ENCODE data around the gene TMEM30A. TPM values are rescaled to one million over a fixed set of nuclear protein-coding genes. Genes with fewer than 3 reads are reported as not detected.

The TMEM30A gene
- total RNA-seq, 2 experiments from 2014 or later: 51.5 to 61.6 TPM

DNA sequence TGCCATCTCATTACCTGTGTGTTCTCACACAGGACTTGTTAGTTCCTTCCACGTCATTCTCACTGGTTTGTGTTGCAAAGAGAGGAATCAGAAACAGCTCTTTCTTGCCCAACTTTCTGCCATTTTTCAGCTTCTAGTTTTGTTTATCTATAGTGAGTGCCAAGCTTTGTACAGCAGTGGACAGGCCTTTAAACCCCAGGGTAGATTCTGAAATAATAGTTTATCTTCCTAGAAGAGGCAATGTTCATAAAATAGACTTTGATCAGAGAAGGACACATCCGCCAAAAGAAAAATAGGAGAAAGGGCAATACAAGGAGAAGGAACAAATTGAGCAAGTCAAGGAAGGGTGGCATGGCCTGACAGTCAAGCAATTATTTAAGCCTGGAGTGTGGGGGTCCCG is 17.7 kb upstream of the TMEM30A start:
- Mint-ChIP-seq H3K9me3 (no peaks in the 10 kb centered on the region), H3K4me3 (no peak overlapping the region), H3K27me3 (peaks cover 2% of the 10 kb centered on the region), H3K27ac (no peak overlapping the region), H3K4me1 (peaks cover 4% of the 10 kb centered on the region), H3K36me3 (no peaks in the 10 kb centered on the region)
- DNase-seq (no peak), ATAC-seq (ENCODE audit: low read depth) (no peak)
- POLR2A ChIA-PET: no interaction called here

GRCh38 chr6:75301537-75301936 is 16.9 kb upstream of the TMEM30A start:
- H3K27ac Mint-ChIP-seq: no peak overlapping the region
- no peak overlapping the region for H3K4me3 Mint-ChIP-seq
- no peaks in the 10 kb centered on the region for H3K9me3 Mint-ChIP-seq
- no peaks in the 10 kb centered on the region for H3K36me3 Mint-ChIP-seq
- DNase-seq: no peak
- no peaks in the 10 kb centered on the region for H3K27me3 Mint-ChIP-seq
- no peak for ATAC-seq (ENCODE audit: low read depth)
- peaks cover 4% of the 10 kb centered on the region for H3K4me1 Mint-ChIP-seq
- POLR2A ChIA-PET: no interaction called here

- Mint-ChIP-seq H3K27ac (no peak overlapping the region), H3K36me3 (no peaks in the 10 kb centered on the region), H3K4me3 (no peak overlapping the region), H3K4me1 (peaks cover 3% of the 10 kb centered on the region), H3K9me3 (no peaks in the 10 kb centered on the region), H3K27me3 (no peaks in the 10 kb centered on the region)
- ATAC-seq (ENCODE audit: low read depth) (no peak), DNase-seq (no peak)
- POLR2A ChIA-PET: no interaction called here
Measured at GRCh38 chr6:75301088-75301487, 16.5 kb upstream of the TMEM30A start.

- no peaks in the 10 kb centered on the region for H3K36me3 Mint-ChIP-seq
- no peak overlapping the region for H3K27ac Mint-ChIP-seq
- no peak for DNase-seq
- no peaks in the 10 kb centered on the region for H3K27me3 Mint-ChIP-seq
- H3K9me3 Mint-ChIP-seq: no peaks in the 10 kb centered on the region
- H3K4me1 Mint-ChIP-seq: no peaks in the 10 kb centered on the region
- no peak overlapping the region for H3K4me3 Mint-ChIP-seq
- ATAC-seq (ENCODE audit: low read depth): no peak
- POLR2A ChIA-PET: interaction anchor here (0.7 kb wide), 1 partner anchor 192 kb away, joined by 3 read pairs; no protein-coding TSS in a partner anchor
Measured at GRCh38 chr6:75300531-75300855, 15.9 kb upstream of the TMEM30A start.

DNA sequence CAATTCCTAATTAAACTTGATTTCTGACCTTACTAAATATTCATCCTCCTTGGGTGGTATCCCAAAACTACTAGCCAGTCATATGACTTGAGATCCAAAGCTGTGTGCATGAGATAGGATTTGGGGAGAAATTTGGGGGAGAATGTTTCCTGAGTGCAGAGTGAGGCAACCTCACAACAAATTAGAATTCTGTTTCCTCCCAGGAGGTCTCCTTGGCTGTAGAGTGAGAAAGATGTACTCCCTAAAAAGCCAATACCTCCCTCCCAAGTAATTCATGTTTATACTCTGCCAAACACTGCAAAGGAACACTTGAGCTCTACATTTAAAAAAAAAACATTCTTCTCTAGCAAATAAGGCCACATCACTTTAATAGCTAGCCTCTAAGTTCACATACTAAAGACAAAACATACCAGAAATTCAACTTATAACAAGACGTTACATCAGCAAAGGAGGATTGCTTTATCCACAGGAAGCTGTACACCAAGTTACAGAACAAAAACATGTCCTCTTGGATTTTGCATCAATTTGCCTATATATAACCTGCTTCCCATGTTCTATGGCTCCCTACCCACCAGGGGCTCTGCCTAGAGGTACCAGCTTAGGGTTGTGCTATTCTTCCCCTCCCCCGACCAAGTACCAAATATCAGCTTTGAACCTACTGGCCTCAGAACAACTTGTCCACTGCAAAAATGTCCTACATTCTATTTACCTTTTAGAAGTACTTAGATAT is 15.4 kb upstream of the TMEM30A start:
- ATAC-seq (ENCODE audit: low read depth): no peak
- H3K27ac Mint-ChIP-seq: no peak overlapping the region
- POLR2A ChIA-PET: interaction anchor here (0.7 kb wide), 1 partner anchor 193 kb away, joined by 3 read pairs; no protein-coding TSS in a partner anchor
- no peak overlapping the region for H3K4me3 Mint-ChIP-seq
- no peaks in the 10 kb centered on the region for H3K4me1 Mint-ChIP-seq
- no peak for DNase-seq
- H3K27me3 Mint-ChIP-seq: no peaks in the 10 kb centered on the region
- H3K36me3 Mint-ChIP-seq: no peaks in the 10 kb centered on the region
- H3K9me3 Mint-ChIP-seq: no peaks in the 10 kb centered on the region

DNA sequence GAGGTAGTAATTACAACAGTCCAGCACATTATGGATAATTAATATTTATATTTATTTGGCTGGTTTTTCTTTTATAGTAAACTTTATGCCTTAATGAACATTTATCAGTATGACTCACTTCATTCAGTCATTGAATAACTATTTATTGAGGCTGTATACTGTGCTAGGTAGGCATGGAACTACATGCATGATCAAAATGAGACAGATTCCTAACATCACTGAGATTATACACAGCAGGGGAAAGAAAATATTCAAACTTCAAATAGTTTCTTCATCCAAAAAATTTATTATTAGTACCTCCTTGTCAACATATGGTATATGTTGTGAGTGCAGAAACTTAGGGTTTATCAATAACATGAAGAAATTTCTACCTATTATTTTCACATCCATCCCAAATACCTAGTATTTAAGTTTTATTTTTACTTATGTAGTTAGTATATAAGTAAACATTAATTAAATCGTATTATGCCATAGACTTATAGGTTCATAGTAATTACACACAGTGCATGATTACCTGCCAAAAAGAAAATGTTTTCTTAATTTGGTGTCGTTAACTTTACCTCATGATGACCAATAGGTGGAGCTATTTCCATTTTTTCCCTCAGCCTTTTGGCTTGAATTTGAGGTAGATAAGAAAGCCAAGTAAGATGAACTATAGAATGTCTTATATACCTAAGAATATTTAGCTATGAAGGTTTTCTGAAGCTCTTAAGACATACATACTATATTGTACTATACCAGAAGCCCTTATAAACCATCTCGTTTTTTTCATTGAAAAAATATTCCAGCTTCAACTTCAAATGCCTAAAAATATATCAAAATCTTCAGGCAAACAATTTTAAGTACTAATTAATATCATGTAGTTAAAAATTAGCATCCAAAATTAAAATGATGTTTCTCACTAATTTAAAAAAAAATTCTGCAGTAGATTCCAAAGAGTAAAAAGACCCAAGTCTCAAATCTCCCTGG is 12.5 kb upstream of the TMEM30A start:
- DNase-seq: no peak
- H3K4me3 Mint-ChIP-seq: no peak overlapping the region
- POLR2A ChIA-PET: no interaction called here

GRCh38 chr6:75292555-75292954 is 8.0 kb upstream of the TMEM30A start:
- H3K4me1 Mint-ChIP-seq: peaks cover 14% of the 10 kb centered on the region
- H3K9me3 Mint-ChIP-seq: no peaks in the 10 kb centered on the region
- ATAC-seq (ENCODE audit: low read depth) (no peak), DNase-seq (no peak)
- no peak overlapping the region for H3K4me3 Mint-ChIP-seq
- no peaks in the 10 kb centered on the region for H3K27me3 Mint-ChIP-seq
- H3K27ac Mint-ChIP-seq: no peak overlapping the region
- POLR2A ChIA-PET: no interaction called here
- H3K36me3 Mint-ChIP-seq: peaks cover 14% of the 10 kb centered on the region

More for the DNA sequence above, 12.5 kb upstream of the TMEM30A start:
- Mint-ChIP-seq H3K27me3 (no peaks in the 10 kb centered on the region), H3K36me3 (no peaks in the 10 kb centered on the region), H3K9me3 (no peaks in the 10 kb centered on the region), H3K4me1 (peaks cover 4% of the 10 kb centered on the region), H3K27ac (no peak overlapping the region)
- ATAC-seq (ENCODE audit: low read depth): peak; percentile 60

GRCh38 chr6:75291744-75292143 is 7.2 kb upstream of the TMEM30A start:
- Mint-ChIP-seq H3K27me3 (no peaks in the 10 kb centered on the region), H3K36me3 (peaks cover 16% of the 10 kb centered on the region), H3K4me1 (peaks cover 22% of the 10 kb centered on the region), H3K27ac (no peak overlapping the region), H3K4me3 (no peak overlapping the region), H3K9me3 (no peaks in the 10 kb centered on the region)
- DNase-seq: no peak
- ATAC-seq (ENCODE audit: low read depth): no peak
- POLR2A ChIA-PET: no interaction called here

DNA sequence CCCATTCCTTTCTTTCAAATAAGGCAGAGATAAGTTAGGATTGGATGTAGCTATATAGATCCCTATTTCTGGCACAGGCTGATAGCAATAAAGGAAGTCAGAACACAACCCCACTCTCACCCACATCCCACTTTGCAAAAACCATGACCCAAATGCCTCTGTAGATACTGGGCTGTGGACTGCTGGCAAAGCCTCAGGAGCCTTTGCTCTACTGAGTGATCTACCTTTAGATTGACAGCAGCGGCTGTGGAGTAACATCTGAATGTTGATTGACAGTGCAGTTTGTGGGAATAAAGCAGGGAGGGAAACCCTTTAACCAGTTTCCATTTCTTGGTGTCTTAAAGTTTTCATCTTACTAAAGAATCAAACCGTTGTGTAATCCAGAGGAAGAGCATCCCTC is 6.7 kb upstream of the TMEM30A start:
- Mint-ChIP-seq H3K27me3 (no peaks in the 10 kb centered on the region), H3K36me3 (peaks cover 16% of the 10 kb centered on the region), H3K27ac (no peak overlapping the region), H3K9me3 (no peaks in the 10 kb centered on the region), H3K4me3 (no peak overlapping the region), H3K4me1 (peaks cover 26% of the 10 kb centered on the region)
- no peak for DNase-seq
- no peak for ATAC-seq (ENCODE audit: low read depth)
- POLR2A ChIA-PET: no interaction called here

DNA sequence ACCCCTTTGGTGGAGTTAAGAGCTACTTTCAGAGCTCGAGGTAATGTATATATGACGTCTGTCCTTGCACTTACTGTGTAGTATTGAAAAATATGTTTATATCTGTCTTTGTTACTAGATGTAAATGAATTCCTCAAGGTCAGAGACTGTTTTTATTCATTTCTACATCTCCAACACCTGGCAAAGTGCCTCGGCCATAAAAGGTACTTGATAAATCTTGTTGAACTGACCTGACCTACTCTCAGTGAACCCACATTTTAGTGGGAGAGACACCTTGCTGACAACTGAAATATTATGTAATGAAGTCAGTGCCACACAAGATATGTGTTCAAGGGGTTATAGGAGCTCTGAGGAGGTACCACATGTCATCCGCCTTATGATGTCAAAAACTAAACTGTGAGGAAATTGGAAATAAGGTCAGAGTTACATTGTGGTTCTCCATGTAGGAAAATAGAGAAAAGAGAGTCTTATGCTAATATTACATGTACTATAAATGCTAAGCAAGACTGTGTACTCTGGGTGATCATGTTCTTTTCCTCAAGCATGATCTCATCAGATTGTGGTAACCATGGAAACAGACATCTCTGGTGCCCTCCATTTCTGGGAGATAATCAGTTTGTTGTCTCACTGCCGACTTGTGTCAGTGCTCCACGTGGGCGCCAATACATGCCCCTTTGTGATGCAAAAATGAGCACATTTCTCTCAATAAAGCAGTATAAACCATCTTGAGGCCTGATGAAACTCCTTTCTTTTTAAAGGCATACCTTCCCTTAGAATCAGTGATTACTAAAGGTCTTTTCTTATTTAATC is 5.7 kb upstream of the TMEM30A start:
- Mint-ChIP-seq H3K27me3 (no peaks in the 10 kb centered on the region), H3K9me3 (no peaks in the 10 kb centered on the region), H3K4me3 (no peak overlapping the region), H3K4me1 (peaks cover 27% of the 10 kb centered on the region), H3K36me3 (peaks cover 16% of the 10 kb centered on the region), H3K27ac (no peak overlapping the region)
- ATAC-seq (ENCODE audit: low read depth) (no peak), DNase-seq (no peak)
- POLR2A ChIA-PET: no interaction called here

DNA sequence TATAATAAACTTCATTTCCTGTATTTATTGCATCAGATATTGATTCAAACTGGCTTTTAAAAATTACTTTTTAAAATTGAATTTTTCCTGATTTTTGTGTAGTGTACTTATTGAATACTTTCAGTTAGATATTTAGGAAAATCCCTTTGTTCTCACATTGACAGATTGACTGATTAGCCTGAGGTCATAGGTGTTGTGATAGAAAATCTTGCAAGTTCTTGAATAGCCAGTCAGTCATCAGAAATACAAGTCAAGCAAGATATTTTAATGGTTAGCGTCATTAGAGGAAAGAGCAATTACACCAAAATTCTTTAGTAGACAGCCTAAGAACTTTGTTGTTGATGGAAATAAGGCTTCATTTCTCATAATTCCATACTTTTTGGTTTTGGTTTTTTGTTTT is 3.4 kb upstream of the TMEM30A start:
- POLR2A ChIA-PET: no interaction called here
- Mint-ChIP-seq H3K4me3 (no peak overlapping the region), H3K36me3 (peaks cover 16% of the 10 kb centered on the region), H3K27ac (no peak overlapping the region), H3K9me3 (no peaks in the 10 kb centered on the region), H3K4me1 (peaks cover 27% of the 10 kb centered on the region), H3K27me3 (no peaks in the 10 kb centered on the region)
- no peak for ATAC-seq (ENCODE audit: low read depth)
- no peak for DNase-seq

GRCh38 chr6:75287424-75287823 is 2.8 kb upstream of the TMEM30A start:
- Mint-ChIP-seq H3K27ac (peak overlapping the region; percentile 49), H3K4me3 (no peak overlapping the region), H3K27me3 (no peaks in the 10 kb centered on the region), H3K36me3 (peaks cover 16% of the 10 kb centered on the region), H3K9me3 (no peaks in the 10 kb centered on the region), H3K4me1 (peaks cover 27% of the 10 kb centered on the region)
- POLR2A ChIA-PET: no interaction called here
- ATAC-seq (ENCODE audit: low read depth): no peak
- DNase-seq: no peak

DNA sequence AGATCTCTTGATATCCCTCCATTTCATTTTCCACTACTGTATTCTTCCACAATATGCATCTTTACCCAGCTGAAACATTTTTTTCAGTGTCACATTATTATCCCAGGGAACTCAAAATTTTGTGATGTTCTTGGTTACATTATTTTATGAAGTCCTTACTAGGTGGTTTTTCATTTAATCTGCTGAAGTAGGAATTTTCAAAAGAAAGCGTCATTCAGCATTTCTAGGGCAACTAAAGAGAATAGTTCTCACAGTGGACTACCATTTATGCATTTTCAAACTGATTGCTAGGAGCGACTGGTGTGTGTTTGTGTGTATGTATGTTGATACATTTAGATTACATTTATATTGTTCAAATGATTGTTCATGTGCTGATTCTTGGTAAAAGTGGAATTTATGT is 2.4 kb upstream of the TMEM30A start:
- H3K36me3 Mint-ChIP-seq: peaks cover 16% of the 10 kb centered on the region
- DNase-seq (no peak), ATAC-seq (ENCODE audit: low read depth) (no peak)
- POLR2A ChIA-PET: no interaction called here
- H3K4me3 Mint-ChIP-seq: no peak overlapping the region
- H3K27ac Mint-ChIP-seq: peak overlapping the region; percentile 61
- no peaks in the 10 kb centered on the region for H3K27me3 Mint-ChIP-seq
- H3K4me1 Mint-ChIP-seq: peaks cover 30% of the 10 kb centered on the region
- no peaks in the 10 kb centered on the region for H3K9me3 Mint-ChIP-seq
